Epithelial cell of proximal tubule (primary cell): ENCODE data around the gene ARL6IP1. TPM values are rescaled to one million over a fixed set of nuclear protein-coding genes. Genes with fewer than 3 reads are reported as not detected.

ENCODE experiments used
- DNase-seq: peaks from one replicate; pipeline ENCODE4 v3.0.0-alpha.2; 2011; ENCODE audit warnings: low read depth
- H3K4me3 ChIP-seq: 2 replicates; pipeline ENCODE4 v1.5.1; 2011; ENCODE audit warnings: low read depth, mild to moderate bottlenecking, low read length
- total RNA-seq: library from RNA; depleted of rRNA; stranded (reverse); fragments of >200 nt; gene quantifications from 2 replicates; pipeline ENCODE4 v1.2.3, GENCODE V29; 2015
- TF ChIP-seq, protein P1 (sequence below): conservative IDR thresholded peaks from 2 replicates; pipeline ENCODE4 v1.5.1; 2012; ENCODE audit warnings: low read depth, mild to moderate bottlenecking, low read length

Gene ARL6IP1
- total RNA-seq, 1 donor from 2014 or later = 536 TPM

DNA sequence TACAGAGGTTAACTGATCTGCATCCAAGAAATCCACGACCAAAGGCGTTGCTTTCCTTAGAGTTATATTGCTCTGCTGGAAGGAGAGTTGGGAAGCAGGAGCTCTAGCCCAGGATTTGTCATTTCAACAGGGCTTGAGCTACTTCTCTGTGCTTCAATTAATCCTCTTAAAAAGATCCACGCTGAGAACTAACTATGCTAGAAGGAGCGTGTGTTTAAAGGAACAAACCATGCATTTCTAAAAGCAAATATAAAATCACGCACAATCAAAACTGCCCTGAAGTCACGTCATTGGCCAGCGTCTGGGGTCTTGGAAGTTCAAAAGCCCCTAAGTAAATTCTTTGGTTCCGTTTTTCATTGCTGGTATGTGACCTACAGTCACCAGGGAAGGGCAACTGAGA is 1.1 kb downstream of the ARL6IP1 start:
- H3K4me3 ChIP-seq = peak overlapping the region; percentile 93
- DNase-seq = no peak
- TF ChIP-seq, protein P1, sequence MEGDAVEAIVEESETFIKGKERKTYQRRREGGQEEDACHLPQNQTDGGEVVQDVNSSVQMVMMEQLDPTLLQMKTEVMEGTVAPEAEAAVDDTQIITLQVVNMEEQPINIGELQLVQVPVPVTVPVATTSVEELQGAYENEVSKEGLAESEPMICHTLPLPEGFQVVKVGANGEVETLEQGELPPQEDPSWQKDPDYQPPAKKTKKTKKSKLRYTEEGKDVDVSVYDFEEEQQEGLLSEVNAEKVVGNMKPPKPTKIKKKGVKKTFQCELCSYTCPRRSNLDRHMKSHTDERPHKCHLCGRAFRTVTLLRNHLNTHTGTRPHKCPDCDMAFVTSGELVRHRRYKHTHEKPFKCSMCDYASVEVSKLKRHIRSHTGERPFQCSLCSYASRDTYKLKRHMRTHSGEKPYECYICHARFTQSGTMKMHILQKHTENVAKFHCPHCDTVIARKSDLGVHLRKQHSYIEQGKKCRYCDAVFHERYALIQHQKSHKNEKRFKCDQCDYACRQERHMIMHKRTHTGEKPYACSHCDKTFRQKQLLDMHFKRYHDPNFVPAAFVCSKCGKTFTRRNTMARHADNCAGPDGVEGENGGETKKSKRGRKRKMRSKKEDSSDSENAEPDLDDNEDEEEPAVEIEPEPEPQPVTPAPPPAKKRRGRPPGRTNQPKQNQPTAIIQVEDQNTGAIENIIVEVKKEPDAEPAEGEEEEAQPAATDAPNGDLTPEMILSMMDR = no peak

DNA sequence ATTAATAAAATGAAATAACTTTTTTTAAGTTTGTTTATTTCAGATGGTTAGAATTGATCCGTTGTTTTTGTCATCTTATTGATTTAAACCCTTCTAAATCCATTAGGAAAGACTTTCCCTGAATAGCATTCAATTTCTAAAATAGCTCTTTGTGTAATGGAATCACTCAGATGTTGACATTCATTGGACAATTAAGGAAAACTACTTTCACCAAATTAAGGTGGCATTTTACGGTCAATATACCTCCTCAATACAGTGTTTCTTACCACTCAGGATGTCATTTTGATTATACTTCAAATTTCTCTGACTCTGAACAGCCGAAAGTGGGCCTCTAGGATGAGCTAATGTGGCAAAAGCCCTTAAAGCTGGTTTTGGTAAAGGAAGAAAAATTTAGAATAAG is 1.8 kb downstream of the ARL6IP1 start:
- H3K4me3 ChIP-seq = peak overlapping the region; percentile 93
- TF ChIP-seq, protein P1 = no peak
- DNase-seq = no peak

- H3K4me3 ChIP-seq = no peak overlapping the region
- TF ChIP-seq, protein P1 = no peak
- no peak for DNase-seq
Observed at GRCh38 chr16:18797746-18798145, 3.6 kb downstream of the ARL6IP1 start.

DNA sequence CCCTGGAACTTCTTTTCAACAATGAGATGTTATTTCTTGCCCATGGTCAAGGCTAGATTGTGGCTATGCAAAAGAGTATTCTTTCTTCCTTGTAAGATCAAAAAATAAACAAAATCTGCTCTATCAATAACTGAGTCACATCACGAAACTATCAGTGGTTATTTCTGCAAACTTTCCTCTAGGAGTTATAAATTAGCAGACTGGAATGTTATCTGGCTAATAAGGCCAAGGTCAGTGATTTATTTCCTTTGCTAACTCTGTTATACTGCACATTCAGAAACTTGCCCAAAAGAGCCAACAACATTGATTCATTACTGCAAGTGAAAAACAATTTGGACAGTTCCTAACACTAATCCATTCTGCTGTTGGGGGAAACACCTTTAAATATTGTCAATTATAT is 5.0 kb downstream of the ARL6IP1 start:
- no peak for DNase-seq
- H3K4me3 ChIP-seq = no peak overlapping the region
- TF ChIP-seq, protein P1 = no peak

- TF ChIP-seq, protein P1 = no peak
- H3K4me3 ChIP-seq = no peak overlapping the region
- DNase-seq = no peak
Observed at GRCh38 chr16:18792836-18793433, 8.4 kb downstream of the ARL6IP1 start.

DNA sequence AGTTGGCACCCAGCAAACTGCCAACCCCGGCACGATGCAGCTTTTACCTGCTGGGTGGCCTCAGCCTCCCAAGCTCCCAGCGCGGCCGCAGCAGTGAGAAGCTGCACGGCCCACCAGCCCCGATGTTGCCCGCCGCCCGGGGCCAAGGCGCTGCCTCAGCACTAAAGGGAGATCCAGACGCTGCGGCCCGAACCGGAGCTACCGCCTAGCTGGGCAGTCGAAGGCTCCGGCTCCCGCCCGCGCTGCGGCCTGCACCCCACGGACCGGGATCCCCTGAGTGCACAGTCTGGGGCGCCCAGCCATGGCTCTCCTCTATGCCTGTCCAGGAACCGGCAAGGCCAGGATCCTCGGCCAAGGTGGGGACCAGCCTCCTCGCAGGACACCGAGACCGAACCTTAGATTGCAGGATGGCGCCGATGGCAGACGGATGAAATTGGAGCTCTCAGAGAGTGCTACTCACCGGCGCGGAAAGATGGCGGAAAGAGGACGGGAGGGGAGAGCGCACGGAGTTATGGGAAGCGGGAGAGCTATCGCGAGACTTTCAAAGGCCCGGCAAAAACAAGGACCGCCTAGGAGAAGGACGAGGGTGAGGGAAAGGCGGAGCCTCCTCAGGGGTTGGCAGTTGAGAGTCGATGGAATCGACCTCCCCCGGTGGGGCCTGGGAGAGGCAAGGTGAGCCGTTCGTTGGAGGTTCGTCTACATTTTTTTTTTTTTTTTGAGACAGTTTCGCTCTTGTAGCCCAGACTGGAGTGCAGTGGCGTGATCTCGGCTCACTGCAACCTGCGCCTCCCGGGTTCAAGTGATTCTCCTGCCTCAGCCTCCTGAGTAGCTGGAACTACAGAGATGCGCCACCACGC is 11.3 kb downstream of the ARL6IP1 start, which contains the start of gene RPS15A:
Gene RPS15A, minus strand, starts transcription at position 485 of the 857 bp plus-strand sequence. CDS start 1,221 bp downstream, outside the sequence.
- TF ChIP-seq, protein P1 = no peak

More for the DNA sequence above, 11.3 kb downstream of the ARL6IP1 start, which contains the start of gene RPS15A:
- peak within 1 kb of the TSS; percentile 100 for H3K4me3 ChIP-seq
- DNase-seq = peak; percentile 82
